Measurements from ENCODE around the gene SMAD3.

GRCh38 chr15:67130673-67131601, 65.5 kb downstream of the SMAD3 start:
- TF ChIP-seq CTCF (IDR thresholded peaks at IDR 0.05; ENCODE audit: low read depth, low read length, missing input control) (no peak), RAD21 (IDR thresholded peaks at IDR 0.05) (no peak), ATF3 (IDR thresholded peaks at IDR 0.05) (no peak), SP1 (IDR thresholded peaks at IDR 0.05) (no peak), TAF1 (conservative IDR thresholded peaks at IDR 0.05) (no peak), JUND (IDR thresholded peaks at IDR 0.05) (no peak), FOXA2 (IDR thresholded peaks at IDR 0.05) (no peak)
- TF ChIP-seq, protein P1, sequence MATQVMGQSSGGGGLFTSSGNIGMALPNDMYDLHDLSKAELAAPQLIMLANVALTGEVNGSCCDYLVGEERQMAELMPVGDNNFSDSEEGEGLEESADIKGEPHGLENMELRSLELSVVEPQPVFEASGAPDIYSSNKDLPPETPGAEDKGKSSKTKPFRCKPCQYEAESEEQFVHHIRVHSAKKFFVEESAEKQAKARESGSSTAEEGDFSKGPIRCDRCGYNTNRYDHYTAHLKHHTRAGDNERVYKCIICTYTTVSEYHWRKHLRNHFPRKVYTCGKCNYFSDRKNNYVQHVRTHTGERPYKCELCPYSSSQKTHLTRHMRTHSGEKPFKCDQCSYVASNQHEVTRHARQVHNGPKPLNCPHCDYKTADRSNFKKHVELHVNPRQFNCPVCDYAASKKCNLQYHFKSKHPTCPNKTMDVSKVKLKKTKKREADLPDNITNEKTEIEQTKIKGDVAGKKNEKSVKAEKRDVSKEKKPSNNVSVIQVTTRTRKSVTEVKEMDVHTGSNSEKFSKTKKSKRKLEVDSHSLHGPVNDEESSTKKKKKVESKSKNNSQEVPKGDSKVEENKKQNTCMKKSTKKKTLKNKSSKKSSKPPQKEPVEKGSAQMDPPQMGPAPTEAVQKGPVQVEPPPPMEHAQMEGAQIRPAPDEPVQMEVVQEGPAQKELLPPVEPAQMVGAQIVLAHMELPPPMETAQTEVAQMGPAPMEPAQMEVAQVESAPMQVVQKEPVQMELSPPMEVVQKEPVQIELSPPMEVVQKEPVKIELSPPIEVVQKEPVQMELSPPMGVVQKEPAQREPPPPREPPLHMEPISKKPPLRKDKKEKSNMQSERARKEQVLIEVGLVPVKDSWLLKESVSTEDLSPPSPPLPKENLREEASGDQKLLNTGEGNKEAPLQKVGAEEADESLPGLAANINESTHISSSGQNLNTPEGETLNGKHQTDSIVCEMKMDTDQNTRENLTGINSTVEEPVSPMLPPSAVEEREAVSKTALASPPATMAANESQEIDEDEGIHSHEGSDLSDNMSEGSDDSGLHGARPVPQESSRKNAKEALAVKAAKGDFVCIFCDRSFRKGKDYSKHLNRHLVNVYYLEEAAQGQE (IDR thresholded peaks at IDR 0.05): no peak

Data from liver (tissue), 3 donors.